ENCODE measurements around the gene GNAZ.

- TF ChIP-seq CTCF (IDR thresholded peaks at IDR 0.05) (no peak), POLR2A (IDR thresholded peaks at IDR 0.05) (no peak), POLR2AphosphoS5 (IDR thresholded peaks at IDR 0.05) (peak; percentile 33), EP300 (IDR thresholded peaks at IDR 0.05) (no peak)
Observed at GRCh38 chr22:23163665-23164064, 93.3 kb downstream of the GNAZ start.

Measured in gastroesophageal sphincter (tissue), 3 donors.